Subcutaneous adipose tissue (tissue), 4 donors: ENCODE data around the gene CTXND1. TPM values are rescaled to one million over a fixed set of nuclear protein-coding genes. Genes with fewer than 3 reads are reported as not detected.

Experiments used
- CTCF ChIP-seq: fragments of 450-650 bp; IDR thresholded peaks from one replicate; pipeline ENCODE4 v1.5.1; 2016; ENCODE audit warnings: low read depth, mild to moderate bottlenecking, control low read depth, antibody characterized with exemption, moderate library complexity
- total RNA-seq, 4 donors: library from RNA; depleted of rRNA; stranded (reverse); fragments of >200 nt; gene quantifications; one replicate each; pipeline ENCODE4 v1.1.0, GENCODE V29; 2016

The CTXND1 gene
- total RNA-seq, 4 donors from 2014 or later: not detected

GRCh38 chr15:80159811-80160569 lies 92.0 kb downstream of the CTXND1 start:
- TF ChIP-seq CTCF: no peak

- TF ChIP-seq CTCF: no peak
Observed at GRCh38 chr15:80159301-80159700, 92.7 kb downstream of the CTXND1 start.

GRCh38 chr15:80157215-80157614 lies 94.8 kb downstream of the CTXND1 start:
- no peak for TF ChIP-seq CTCF

DNA sequence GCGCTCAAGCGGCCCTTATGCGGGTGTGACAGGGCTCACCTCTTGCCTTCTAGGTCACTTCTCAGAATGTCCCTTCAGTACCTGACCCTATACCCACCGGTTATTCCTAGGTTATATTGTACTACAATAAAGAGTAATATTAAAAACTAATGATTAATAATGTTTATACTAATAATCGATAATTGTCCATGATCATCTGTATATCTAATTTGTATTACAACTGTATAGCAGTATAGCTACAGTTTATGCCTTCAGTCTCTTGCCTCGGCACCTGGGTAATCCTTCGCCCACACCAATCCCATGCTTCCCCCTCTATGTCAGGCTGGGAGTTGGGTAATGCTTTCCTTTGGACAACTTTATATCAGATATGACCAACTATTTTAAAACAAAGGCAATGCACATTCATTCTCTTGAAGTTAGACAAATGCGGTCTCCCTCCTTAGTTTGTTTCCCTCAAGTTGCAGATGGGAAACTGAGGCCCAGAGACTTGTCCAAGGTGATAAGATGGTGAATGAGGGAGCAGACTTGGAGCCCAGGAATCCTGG lies 95.8 kb downstream of the CTXND1 start:
- TF ChIP-seq CTCF: no peak

GRCh38 chr15:80155001-80155377 lies 97.0 kb downstream of the CTXND1 start:
- no peak for TF ChIP-seq CTCF

GRCh38 chr15:80154336-80154735 lies 97.7 kb downstream of the CTXND1 start:
- no peak for TF ChIP-seq CTCF

GRCh38 chr15:80153900-80154299 lies 98.1 kb downstream of the CTXND1 start:
- TF ChIP-seq CTCF: no peak
